ENCODE data around the gene TMEM248.
"Not testable (repeated sequence)": the region's sequence is repeated elsewhere in the genome, so short reads cannot be mapped to it uniquely, and the experiment has no call there.

TMEM248 gene

DNA sequence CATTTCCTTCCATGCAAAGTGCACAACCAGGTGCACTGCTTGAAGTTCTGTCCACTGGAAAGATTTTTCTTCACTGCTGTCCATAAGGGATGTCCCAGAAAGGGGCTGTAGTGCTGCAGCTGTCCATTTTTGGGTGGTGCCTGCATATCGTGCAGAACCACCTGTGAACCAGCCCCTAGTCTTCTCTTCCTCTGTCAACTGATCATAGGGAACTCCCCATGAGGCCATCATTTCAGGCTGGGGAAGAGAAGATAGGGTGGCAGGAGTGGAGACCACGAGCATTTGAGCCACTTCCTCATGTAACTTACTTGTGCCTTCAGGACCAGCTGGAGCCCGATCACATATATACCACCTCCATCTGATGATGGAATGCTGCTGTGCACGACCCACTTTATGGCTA lies 12.4 kb upstream of the TMEM248 start:
- DNase-seq (ENCODE audit: low spot score): not testable (repeated sequence)

GRCh38 chr7:66910789-66911188 lies 10.2 kb upstream of the TMEM248 start:
- DNase-seq (ENCODE audit: low spot score): no peak

DNA sequence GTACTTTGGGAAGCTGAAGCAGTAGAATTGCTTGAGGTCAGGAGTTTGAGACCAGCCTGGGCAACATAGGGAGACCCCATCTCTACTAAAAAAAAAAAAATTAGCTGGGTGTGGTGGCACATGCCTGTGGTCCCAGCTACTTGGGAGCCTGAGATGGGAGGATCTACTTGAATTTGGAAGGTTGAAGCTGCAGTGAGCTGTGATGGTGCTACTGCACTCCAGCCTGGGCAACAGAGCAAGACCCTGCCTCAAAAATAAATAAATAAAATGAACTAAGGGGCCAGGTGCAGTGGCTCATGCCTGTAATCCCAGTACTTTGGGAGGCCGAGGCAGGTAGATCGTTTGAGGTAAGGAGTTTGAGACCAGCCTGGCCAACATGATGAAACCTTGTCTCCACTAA lies 9.8 kb upstream of the TMEM248 start:
- not testable (repeated sequence) for DNase-seq (ENCODE audit: low spot score)

GRCh38 chr7:66912195-66912594 lies 8.8 kb upstream of the TMEM248 start:
- DNase-seq (ENCODE audit: low spot score): no peak

DNA sequence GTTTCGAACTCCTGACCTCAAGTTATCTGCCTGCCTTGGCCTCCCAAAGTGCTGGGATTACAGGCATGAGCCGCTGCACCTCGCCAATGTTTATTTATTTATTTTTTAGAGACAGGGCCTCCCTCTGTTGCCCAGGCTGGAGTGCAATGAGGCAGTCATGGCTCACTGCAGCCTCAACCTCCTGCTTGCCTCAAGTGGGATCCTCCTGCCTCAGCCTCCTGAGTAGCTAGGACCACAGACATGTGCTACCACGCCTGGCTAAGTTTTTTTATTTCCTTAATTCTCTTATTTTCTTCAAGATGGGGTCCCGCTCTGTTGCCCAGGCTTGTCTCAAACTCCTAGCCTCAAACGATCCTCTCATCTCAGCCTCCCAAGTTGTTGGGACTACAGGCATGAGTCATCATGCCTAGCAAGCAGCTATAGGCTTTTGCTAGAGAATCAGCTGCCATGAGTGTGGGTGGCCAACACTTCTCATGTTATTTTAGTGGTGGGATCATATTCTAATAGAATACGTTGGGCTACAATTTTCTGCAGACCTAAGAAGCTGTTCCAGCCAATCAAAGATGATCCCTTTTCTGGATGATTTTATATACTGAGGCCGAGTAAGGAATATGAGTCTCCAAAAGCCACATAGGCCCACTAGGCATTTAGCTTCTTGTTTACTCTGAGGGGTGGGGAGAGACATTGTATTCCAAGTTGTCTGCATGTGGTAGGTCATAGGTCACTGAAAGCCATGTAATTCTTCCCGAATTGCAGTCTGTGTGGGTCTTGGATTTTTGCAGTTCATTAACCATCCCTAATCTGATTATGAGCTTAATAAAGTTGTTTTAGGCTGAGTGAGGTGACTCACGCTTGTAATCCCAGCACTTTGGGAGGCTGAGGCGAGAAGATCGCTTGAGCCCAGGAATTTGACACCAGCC lies 7.6 kb upstream of the TMEM248 start:
- no peak for DNase-seq (ENCODE audit: low spot score)

DNA sequence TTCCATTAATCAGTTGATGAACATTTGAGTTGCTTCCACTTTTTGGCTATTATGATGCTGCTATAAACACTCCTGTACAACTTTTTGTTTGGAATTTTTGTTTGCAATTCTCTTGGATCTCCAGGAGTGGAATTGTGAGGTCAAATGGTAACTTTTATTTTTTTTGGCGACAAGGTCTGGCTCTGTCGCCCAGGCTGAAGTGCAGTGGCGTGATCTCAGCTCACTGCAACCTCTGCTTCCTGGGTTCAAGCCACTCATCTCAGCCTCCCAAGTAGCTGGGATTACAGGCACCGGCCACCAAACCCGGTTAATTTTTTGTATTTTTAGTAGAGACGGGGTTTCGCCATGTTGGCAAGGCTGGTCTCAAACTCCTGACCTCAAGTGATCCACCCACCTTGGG lies 3.1 kb upstream of the TMEM248 start:
- not testable (repeated sequence) for DNase-seq (ENCODE audit: low spot score)

- DNase-seq (ENCODE audit: low spot score): no peak
These were observed 1.7 kb upstream of the TMEM248 start for GRCh38 chr7:66919304-66919703.

GRCh38 chr7:66919704-66920103 lies 1.3 kb upstream of the TMEM248 start:
- DNase-seq (ENCODE audit: low spot score): no peak

DNA sequence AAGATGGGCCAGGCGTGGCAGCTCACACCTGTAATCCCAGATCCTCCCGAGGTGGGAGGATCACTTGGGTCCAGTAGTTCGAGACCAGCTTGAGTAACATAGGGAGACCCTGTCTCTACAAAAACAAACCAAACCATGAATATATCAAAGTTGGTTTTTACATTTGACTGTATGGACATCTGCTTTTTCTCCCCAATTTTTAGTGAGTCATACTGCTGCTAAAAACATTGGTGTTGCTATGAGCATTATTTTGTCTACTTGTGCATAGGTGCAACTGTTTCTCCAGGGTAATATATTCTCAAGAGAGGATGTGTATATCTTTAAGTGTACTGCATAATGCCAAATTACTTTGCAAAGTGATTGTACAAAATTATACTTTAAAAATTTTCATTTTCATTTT lies 769 bp upstream of the TMEM248 start:
- no peak for DNase-seq (ENCODE audit: low spot score)

- DNase-seq (ENCODE audit: low spot score): no peak
These were observed 432 bp downstream of the TMEM248 start for GRCh38 chr7:66921396-66921917.

DNA sequence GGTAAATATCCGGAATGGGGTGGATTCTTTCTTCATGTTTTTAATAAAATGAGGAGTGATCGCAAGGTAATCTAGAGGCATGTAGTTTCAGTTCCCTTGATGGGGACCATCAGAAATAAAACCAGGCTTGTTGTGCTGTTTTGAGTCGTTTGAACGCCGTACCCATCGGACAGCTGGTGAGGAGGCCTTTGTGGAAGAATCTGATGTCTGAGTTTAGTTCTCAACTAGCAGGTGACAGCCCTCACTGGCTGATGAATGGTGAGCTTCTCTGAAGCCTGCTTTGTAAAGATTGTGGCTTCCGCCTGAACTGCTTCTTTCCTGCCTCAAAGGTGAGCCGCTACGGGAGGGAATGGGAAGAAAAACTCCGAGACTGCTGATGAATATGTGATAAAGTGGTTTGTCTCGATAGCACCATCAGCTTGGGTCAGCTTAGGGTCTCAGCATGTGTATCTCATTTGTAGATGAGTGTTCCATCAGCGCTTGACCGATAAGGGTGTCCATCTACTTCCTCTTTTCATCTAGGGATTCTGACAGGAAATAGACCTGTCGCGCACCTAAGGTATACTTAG lies 977 bp downstream of the TMEM248 start:
- DNase-seq (ENCODE audit: low spot score): peak; percentile 30

DNA sequence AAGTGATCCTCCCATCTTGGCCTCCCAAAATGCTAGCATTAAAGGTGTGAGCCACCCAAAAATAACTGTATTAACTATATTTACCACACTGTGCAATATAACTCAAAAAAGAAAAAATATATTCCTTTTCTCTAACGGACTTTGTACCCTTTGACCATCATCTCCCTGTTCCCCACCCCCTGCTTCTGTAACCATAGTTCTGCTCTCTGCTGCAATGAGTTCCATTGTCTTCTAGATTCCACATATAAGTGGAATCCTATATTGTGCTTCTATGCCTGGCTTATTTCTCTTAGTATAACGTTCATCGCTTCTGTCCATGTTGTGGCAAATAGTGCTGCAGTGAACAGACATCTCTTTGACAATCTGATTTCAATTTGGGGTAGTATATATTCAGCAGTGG lies 4.2 kb downstream of the TMEM248 start:
- DNase-seq (ENCODE audit: low spot score): no peak

GRCh38 chr7:66927348-66927948 lies 6.4 kb downstream of the TMEM248 start:
- DNase-seq (ENCODE audit: low spot score): no peak

DNA sequence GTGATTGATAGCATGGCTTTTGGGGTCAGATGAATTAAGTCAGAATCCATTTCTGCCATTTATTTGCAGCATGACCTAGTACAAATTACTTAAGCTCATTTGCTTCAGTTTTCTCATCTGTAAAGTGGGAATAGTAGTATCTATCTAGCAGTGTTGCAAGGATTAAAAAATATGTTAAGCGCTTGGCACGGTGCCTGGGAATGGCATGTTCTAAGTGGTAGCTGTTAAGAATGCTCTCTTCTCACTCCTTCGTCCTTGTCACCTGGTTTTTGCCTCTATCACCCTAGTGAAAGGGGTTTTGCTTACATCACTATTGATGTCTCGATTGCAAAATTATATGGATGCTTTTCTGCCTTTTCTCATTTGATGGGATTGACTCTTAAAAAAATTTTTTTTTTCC lies 7.4 kb downstream of the TMEM248 start:
- DNase-seq (ENCODE audit: low spot score): no peak

- DNase-seq (ENCODE audit: low spot score): no peak
These were observed 8.1 kb downstream of the TMEM248 start for GRCh38 chr7:66929165-66929564.

- DNase-seq (ENCODE audit: low spot score): no peak
These were observed 8.9 kb downstream of the TMEM248 start for GRCh38 chr7:66929935-66930334.

GRCh38 chr7:66930341-66930740 lies 9.3 kb downstream of the TMEM248 start:
- DNase-seq (ENCODE audit: low spot score): no peak

GRCh38 chr7:66933469-66933868 lies 12.4 kb downstream of the TMEM248 start:
- no peak for DNase-seq (ENCODE audit: low spot score)

- DNase-seq (ENCODE audit: low spot score): no peak
These were observed 16.9 kb downstream of the TMEM248 start for GRCh38 chr7:66937940-66938339.

GRCh38 chr7:66939325-66939724 lies 18.3 kb downstream of the TMEM248 start:
- DNase-seq (ENCODE audit: low spot score): no peak

DNA sequence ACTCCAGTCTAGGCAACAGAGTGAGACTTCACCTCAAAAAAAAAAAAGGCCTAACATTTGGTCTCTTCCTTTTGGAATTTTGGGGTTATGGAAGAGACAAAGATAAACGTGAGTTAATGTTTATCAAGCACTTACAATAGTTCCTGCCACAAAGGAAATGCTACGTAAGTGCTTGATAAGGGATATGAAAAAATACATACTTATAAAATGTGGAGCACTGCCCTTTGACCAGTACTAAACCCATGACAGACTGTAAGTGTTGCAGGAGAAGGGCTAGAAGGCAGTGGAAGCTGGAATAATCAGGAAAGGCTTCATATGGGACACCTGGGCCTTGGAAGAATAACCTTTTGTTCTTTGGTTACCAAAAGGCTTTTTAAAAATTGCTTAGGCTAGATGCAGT lies 25.5 kb downstream of the TMEM248 start:
- no peak for DNase-seq (ENCODE audit: low spot score)

GRCh38 chr7:66948480-66949109 lies 27.6 kb downstream of the TMEM248 start:
- DNase-seq (ENCODE audit: low spot score): no peak

DNA sequence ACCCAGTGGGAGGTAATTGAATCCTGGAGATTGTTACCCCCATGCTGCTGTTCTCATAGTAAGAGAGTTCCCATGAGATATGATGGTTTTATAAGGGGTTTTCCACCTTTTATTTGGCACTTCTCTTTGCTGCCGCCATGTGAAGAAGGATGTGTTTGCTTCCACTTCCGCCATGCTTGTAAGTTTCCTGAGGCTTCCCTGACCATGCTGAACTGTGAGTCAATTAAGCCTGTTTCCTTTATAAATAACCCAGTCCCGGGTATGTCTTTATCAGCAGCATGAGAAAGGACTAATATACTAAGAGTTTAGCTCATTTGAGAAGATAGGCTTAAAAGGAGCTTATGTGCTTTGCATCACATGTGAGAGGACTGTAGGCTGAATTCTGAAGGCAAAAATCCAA lies 29.3 kb downstream of the TMEM248 start:
- no peak for DNase-seq (ENCODE audit: low spot score)
